GM12864 (cell line): ENCODE measurements around the gene C1orf50.

Experiments
- DNase-seq: peaks from one replicate; pipeline ENCODE4 v3.0.0-alpha.2; 2011; ENCODE audit warnings: low read depth
- H3K4me3 ChIP-seq: 2 replicates; pipeline ENCODE4 v1.5.1; 2011; ENCODE audit warnings: mild to moderate bottlenecking, low read depth, low read length, control low read depth
- CTCF ChIP-seq: IDR thresholded peaks from 2 replicates; pipeline ENCODE4 v1.5.1; 2011; ENCODE audit warnings: low read depth, mild to moderate bottlenecking, moderate library complexity, low read length, control low read depth, inconsistent platforms; ENCODE audit errors: missing control alignments

Gene C1orf50

GRCh38 chr1:42774928-42775526, 8.0 kb downstream of the C1orf50 start:
- no peak overlapping the region for H3K4me3 ChIP-seq
- no peak for TF ChIP-seq CTCF
- DNase-seq = no peak

- no peak for TF ChIP-seq CTCF
- no peak overlapping the region for H3K4me3 ChIP-seq
- no peak for DNase-seq
These were observed 9.5 kb downstream of the C1orf50 start for GRCh38 chr1:42776502-42776901.

- peak; percentile 66 for TF ChIP-seq CTCF
- DNase-seq = no peak
- H3K4me3 ChIP-seq = no peak overlapping the region
These were observed 10.8 kb downstream of the C1orf50 start for GRCh38 chr1:42777852-42778251.

- no peak for TF ChIP-seq CTCF
- no peak overlapping the region for H3K4me3 ChIP-seq
- DNase-seq = no peak
These were observed 12.7 kb downstream of the C1orf50 start for GRCh38 chr1:42779725-42780124.

- H3K4me3 ChIP-seq = no peak overlapping the region
- TF ChIP-seq CTCF = no peak
- no peak for DNase-seq
These were observed 13.1 kb downstream of the C1orf50 start for GRCh38 chr1:42780176-42780575.

- no peak for DNase-seq
- no peak for TF ChIP-seq CTCF
- no peak overlapping the region for H3K4me3 ChIP-seq
These were observed 16.0 kb downstream of the C1orf50 start for GRCh38 chr1:42783092-42783491.

GRCh38 chr1:42784547-42784945, 17.5 kb downstream of the C1orf50 start:
- TF ChIP-seq CTCF = no peak
- H3K4me3 ChIP-seq = no peak overlapping the region
- no peak for DNase-seq
